Panc1 (cell line): ENCODE data around the gene NPAS2. TPM values are rescaled to one million over a fixed set of nuclear protein-coding genes. Genes with fewer than 3 reads are reported as not detected.

Experiments
- ATAC-seq: fragments of 200-7000 bp; cut with Tn5 transposase; 2 replicates; pipeline ENCODE4 v1.9.1; 2020; ENCODE audit warnings: mild to moderate bottlenecking, moderate library complexity
- BruUV-seq: library from RNA; stranded (reverse); fragments of 400-500 nt; replicated peaks from 2 replicates; lab custom pipeline; 2021; lab: Mats Ljungman, UMichigan
- CTCF ChIA-PET: fragments of 300-600 bp; sonication (Branson Sonifier 250); formaldehyde crosslinking; loops from one replicate; lab custom pipeline; 2022; ENCODE audit warnings: antibody characterized with exemption; lab: Charles Lee
- POLR2A ChIA-PET: fragments of 300-600 bp; sonication (Branson Sonifier 250); formaldehyde crosslinking; loops from one replicate; lab custom pipeline; 2022; ENCODE audit warnings: antibody characterized with exemption; lab: Charles Lee
- DNase-seq: peaks from one replicate; pipeline ENCODE4 v3.0.0-alpha.2; 2010; ENCODE audit warnings: low read depth, low spot score
- H3K27ac ChIP-seq: 2 replicates; pipeline ENCODE4 v1.5.1; 2011; ENCODE audit warnings: mild to moderate bottlenecking, low read length, inconsistent platforms
- H3K27me3 ChIP-seq: fragments of 200-500 bp; sonication (Bioruptor generic); 2 replicates; pipeline ENCODE4 v1.6.0; 2014; ENCODE audit warnings: low read length, inconsistent platforms; ENCODE audit not compliant: control insufficient read depth, insufficient read depth
- H3K36me3 ChIP-seq: fragments of 200-500 bp; sonication (Bioruptor generic); 2 replicates; pipeline ENCODE4 v1.5.1; 2014; ENCODE audit warnings: inconsistent platforms, mild to moderate bottlenecking, low read length, moderate library complexity; ENCODE audit not compliant: control insufficient read depth, insufficient read depth
- H3K4me1 ChIP-seq: 2 replicates; pipeline ENCODE4 v1.5.1; 2011; ENCODE audit warnings: inconsistent platforms, mild to moderate bottlenecking, low read length, moderate library complexity; ENCODE audit not compliant: control insufficient read depth, insufficient read depth
- H3K4me3 ChIP-seq, 2 experiments: 2 replicates each; pipeline ENCODE4 v1.5.1; 2011 to 2012; ENCODE audit warnings: low read depth in 2 of 2, low read length in 2 of 2, mild to moderate bottlenecking in 2 of 2, inconsistent platforms in 1 of 2, moderate library complexity in 1 of 2
- H3K9me3 ChIP-seq: fragments of 200-500 bp; sonication (Bioruptor generic); 2 replicates; pipeline ENCODE4 v1.5.1; 2014; ENCODE audit warnings: low read depth, mild to moderate bottlenecking, inconsistent platforms, low read length, moderate library complexity; ENCODE audit not compliant: control insufficient read depth, insufficient read depth
- CTCF ChIP-seq: fragments of 450-650 bp; IDR thresholded peaks from 2 replicates; pipeline ENCODE4 v1.5.1; 2017; ENCODE audit warnings: mild to moderate bottlenecking
- POLR2AphosphoS5 ChIP-seq: IDR thresholded peaks from 2 replicates; pipeline ENCODE4 v1.6.1; 2012; ENCODE audit warnings: mild to moderate bottlenecking, low read depth, low read length, moderate library complexity
- REST ChIP-seq, 2 experiments: IDR thresholded peaks; 2 replicates each; pipeline ENCODE4 v1.6.1; 2011 to 2012; ENCODE audit warnings: low read depth in 2 of 2, control low read depth in 1 of 2, low read length in 1 of 2, mild to moderate bottlenecking in 1 of 2, moderate library complexity in 1 of 2; ENCODE audit not compliant: insufficient read depth in 1 of 2
- SIN3A ChIP-seq: IDR thresholded peaks from 2 replicates; pipeline ENCODE4 v1.6.1; 2012; ENCODE audit warnings: low read depth, mild to moderate bottlenecking, low read length, moderate library complexity, borderline replicate concordance; ENCODE audit not compliant: insufficient read depth
- TCF7L2 ChIP-seq: IDR thresholded peaks from 2 replicates; pipeline ENCODE4 v1.6.1; 2011; ENCODE audit warnings: mild to moderate bottlenecking, low read depth, low read length, inconsistent platforms
- in situ Hi-C: cut with HindIII; loops from 2 replicates; pipeline ENCODE4 v1.10.0; 2016; ENCODE audit warnings: low sequenced_read_pairs, low pct_unique_long_range_greater_than_20kb
- intact Hi-C: fragments of 100-400 bp; cut with micrococcal nuclease; formaldehyde crosslinking; loops from one replicate; pipeline ENCODE4 v1.10.0; 2022; ENCODE audit not compliant: unreplicated experiment
- total RNA-seq: library from RNA; stranded (reverse); gene quantifications from one replicate; pipeline ENCODE4 v1.2.1, GENCODE V29; 2021; ENCODE audit not compliant: unreplicated experiment

Gene NPAS2
- total RNA-seq, 1 experiment from 2014 or later = 72.8 TPM

GRCh38 chr2:100809506-100809905, 10.4 kb upstream of the NPAS2 start:
- H3K4me3 ChIP-seq = no peak overlapping the region
- H3K27me3 ChIP-seq = no peaks in the 10 kb centered on the region
- in situ Hi-C loops (no loop called here), intact Hi-C loops (no loop called here)
- no peaks in the 10 kb centered on the region for H3K9me3 ChIP-seq
- no peaks in the 10 kb centered on the region for H3K36me3 ChIP-seq
- no peak for ATAC-seq
- no TSS peak for BruUV-seq
- no peak overlapping the region for H3K27ac ChIP-seq
- H3K4me1 ChIP-seq = no peaks in the 10 kb centered on the region
- ChIA-PET POLR2A (no interaction called here), CTCF (interaction anchor here (0.6 kb wide), 1 partner anchor 415 kb away, joined by 3 read pairs; no protein-coding TSS in a partner anchor)
- DNase-seq = no peak
- TF ChIP-seq SIN3A (no peak), POLR2AphosphoS5 (no peak), REST (IDR thresholded peaks at IDR 0.05; ENCODE audit: insufficient read depth in 1 of 2, low read depth in 2 of 2, low read length in 1 of 2) (no peak), TCF7L2 (no peak)

GRCh38 chr2:100810603-100811145, 9.3 kb upstream of the NPAS2 start:
- no peaks in the 10 kb centered on the region for H3K27me3 ChIP-seq
- H3K27ac ChIP-seq = no peak overlapping the region
- in situ Hi-C loops (no loop called here), intact Hi-C loops (no loop called here)
- H3K4me1 ChIP-seq = no peaks in the 10 kb centered on the region
- DNase-seq (no peak), ATAC-seq (no peak)
- ChIA-PET POLR2A (no interaction called here), CTCF (no interaction called here)
- no peaks in the 10 kb centered on the region for H3K9me3 ChIP-seq
- no TSS peak for BruUV-seq
- no peaks in the 10 kb centered on the region for H3K36me3 ChIP-seq
- H3K4me3 ChIP-seq = no peak overlapping the region
- no peak for TF ChIP-seq REST (IDR thresholded peaks at IDR 0.05; ENCODE audit: insufficient read depth in 1 of 2, low read depth in 2 of 2, low read length in 1 of 2)
- TF ChIP-seq SIN3A = no peak
- TF ChIP-seq TCF7L2 = no peak
- TF ChIP-seq CTCF = no peak
- no peak for TF ChIP-seq POLR2AphosphoS5
